ENCODE measurements around the gene DNAJC30.
A peak's percentile ranks its signal among the peaks of the same experiment; 100 is the strongest.
"Not testable (repeated sequence)": the region's sequence is repeated elsewhere in the genome, so short reads cannot be mapped to it uniquely, and the experiment has no call there.

DNAJC30 gene

DNA sequence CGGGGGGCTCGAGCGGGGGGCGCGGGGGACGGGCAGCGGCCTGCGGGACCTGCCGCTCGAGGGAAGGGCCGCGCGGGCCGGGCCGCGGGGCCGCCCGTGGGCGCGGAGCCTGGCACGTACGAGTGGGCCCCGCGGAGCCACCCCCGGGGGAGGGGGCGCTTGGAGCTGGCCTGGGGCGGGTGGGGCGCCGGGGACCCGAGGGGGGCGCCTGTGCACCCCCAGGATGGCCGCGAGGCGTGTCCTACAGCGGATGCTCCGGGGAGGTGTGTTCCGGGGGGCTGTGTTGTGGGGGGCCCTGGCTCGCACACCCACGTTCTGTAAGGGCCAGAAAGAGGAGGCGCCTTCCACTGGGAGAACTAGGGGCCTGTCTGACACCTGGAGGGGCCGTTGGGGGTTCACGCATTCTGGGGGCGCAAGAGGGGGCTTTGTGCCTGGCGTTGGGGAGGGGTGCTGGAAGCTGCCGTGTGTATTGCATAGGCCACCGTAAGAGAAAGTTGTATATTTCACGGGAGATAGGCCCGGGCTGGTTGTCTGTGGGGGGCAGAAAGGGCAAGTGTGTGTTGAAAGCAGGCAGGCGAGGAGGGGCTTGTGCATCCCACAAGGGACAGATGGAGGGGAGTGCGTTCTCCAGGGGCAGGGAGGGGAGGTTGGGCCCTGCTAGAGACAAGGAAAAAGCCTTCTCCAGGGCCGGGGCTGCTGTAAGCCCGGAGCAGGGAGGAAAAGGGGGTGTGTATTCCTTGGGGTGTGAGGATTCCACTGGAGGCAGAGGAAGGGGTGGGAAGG, 15.0 kb downstream of the DNAJC30 start:
- peak overlapping the region; percentile 46 for H3K27ac ChIP-seq
- TF ChIP-seq ZFX (IDR thresholded peaks at IDR 0.05; ENCODE audit: borderline replicate concordance), result no peak
- TF ChIP-seq, protein P1, sequence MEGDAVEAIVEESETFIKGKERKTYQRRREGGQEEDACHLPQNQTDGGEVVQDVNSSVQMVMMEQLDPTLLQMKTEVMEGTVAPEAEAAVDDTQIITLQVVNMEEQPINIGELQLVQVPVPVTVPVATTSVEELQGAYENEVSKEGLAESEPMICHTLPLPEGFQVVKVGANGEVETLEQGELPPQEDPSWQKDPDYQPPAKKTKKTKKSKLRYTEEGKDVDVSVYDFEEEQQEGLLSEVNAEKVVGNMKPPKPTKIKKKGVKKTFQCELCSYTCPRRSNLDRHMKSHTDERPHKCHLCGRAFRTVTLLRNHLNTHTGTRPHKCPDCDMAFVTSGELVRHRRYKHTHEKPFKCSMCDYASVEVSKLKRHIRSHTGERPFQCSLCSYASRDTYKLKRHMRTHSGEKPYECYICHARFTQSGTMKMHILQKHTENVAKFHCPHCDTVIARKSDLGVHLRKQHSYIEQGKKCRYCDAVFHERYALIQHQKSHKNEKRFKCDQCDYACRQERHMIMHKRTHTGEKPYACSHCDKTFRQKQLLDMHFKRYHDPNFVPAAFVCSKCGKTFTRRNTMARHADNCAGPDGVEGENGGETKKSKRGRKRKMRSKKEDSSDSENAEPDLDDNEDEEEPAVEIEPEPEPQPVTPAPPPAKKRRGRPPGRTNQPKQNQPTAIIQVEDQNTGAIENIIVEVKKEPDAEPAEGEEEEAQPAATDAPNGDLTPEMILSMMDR (IDR thresholded peaks at IDR 0.05), result no peak

DNA sequence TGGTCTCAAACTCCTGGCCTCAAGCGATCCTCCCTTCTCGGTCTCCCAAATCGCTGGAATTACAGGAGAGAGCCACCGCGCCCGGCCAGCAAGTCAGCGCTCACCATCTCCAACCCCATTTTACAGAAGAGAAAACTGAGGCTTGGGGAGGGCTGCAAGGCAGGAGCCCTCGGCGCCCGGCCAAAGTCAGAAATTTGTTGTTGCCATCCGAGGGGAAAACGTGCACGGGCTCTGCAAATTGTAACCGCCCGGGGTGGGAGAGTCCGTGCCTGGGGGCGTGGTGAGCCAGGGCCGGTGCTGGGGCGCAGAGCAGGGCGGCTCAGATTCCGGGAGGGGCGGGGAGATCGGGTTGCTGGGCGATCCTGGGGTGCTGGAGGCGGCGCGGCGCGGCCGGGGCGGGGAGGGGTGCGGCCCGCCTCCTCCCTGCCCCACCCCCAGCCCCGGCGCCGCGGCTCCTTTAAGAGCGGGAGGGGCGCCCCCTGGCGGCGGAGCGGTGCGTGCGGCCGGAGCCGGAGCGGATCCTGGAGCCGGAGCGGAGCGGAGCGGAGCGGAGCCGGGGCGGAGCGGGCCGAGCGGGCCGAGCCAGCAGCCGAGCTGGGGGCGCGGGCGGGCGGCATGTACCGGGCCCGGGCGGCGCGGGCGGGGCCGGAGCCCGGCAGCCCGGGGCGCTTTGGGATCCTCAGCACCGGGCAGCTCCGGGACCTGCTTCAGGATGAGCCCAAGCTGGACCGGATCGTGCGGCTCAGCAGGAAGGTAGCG, 15.7 kb downstream of the DNAJC30 start, which contains the start of gene VPS37D:
VPS37D (plus strand) TSS at position 488 of the 759 bp plus-strand sequence; CDS start at position 616, 128 bp downstream.
- TF ChIP-seq, protein P1 (IDR thresholded peaks at IDR 0.05), result peak; percentile 99
- TF ChIP-seq ZFX (IDR thresholded peaks at IDR 0.05; ENCODE audit: borderline replicate concordance), result no peak
- peak within 1 kb of the TSS; percentile 46 for H3K27ac ChIP-seq

DNA sequence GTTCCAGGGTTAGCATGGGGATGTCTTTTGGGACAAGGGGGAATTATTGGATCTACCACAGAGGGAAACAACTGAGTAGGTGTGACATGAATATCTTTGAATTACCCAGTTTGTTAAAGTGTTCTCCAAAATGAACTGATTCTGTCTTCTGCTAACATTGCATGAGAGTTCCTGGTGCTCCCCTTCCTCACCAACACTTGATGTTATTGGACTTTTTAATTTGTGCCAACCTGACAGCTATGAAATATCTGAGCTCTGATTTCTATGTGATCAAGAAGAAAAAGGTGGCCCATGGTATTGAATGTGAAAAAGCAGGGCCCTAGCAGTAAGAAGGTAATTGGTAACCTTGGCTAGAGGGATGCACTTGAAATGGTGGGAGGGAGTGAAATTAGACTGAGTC, 20.2 kb downstream of the DNAJC30 start:
- TF ChIP-seq, protein P1 (IDR thresholded peaks at IDR 0.05), result no peak
- TF ChIP-seq ZFX (IDR thresholded peaks at IDR 0.05; ENCODE audit: borderline replicate concordance), result no peak
- no peak overlapping the region for H3K27ac ChIP-seq

DNA sequence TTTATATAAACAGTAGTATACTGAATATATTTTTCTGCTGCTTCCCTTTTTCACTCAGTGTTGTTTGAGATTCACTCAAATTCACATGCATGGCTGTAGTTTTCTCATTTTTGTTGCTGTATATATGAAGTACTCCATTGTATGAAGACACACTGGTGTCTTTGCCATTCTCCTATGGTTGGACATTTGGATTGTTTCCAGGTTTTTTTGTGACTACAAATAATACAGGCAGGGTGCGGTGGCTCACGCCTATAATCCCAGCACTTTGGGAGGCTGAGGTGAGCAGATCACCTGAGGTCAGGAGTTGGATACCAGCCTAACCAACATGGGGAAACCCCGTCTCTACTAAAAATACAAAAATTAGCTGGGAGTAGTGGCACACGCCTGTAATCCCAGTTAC, 22.7 kb downstream of the DNAJC30 start:
- H3K27ac ChIP-seq, result not testable (repeated sequence)

DNA sequence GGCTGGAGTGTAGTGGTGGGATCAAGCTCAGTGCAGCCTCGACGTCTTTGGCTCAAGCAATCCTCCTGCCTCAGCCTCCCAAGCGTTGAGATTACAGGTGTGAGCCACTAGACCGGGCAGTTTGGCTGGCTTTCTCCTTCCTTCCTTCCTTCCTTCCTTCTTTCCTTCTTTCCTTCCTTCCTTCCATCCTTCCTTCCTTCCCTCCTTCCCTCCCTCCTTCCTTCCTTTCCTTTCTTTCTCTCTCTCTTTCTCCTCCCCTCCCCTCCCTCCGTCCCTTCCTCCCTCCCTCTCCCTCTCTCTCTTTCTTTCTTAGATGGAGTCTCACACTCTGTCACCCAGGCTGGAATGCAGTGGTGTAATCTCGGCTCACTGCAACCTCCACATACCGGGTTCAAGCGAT, 23.3 kb downstream of the DNAJC30 start:
- TF ChIP-seq, protein P1 (IDR thresholded peaks at IDR 0.05), result no peak
- TF ChIP-seq ZFX (IDR thresholded peaks at IDR 0.05; ENCODE audit: borderline replicate concordance), result no peak
- H3K27ac ChIP-seq, result no peak overlapping the region

DNA sequence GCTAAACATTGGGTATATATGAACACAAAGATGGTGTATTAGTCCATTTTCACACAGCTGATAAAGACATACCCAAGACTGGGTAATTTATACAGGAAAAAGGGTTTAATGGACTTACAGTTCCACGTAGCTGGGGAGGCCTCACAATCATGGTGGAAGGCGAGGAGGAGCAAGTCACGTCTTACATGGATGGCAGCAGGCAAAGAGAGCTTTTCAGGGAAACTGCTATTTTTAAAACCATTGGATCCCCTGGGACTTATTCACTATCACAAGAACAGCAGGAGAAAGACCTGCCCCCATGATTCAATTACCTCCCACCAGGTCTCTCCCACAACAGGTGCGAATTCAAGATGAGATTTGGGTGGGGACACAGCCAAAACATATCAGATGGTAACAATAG, 27.9 kb downstream of the DNAJC30 start:
- not testable (repeated sequence) for H3K27ac ChIP-seq

DNA sequence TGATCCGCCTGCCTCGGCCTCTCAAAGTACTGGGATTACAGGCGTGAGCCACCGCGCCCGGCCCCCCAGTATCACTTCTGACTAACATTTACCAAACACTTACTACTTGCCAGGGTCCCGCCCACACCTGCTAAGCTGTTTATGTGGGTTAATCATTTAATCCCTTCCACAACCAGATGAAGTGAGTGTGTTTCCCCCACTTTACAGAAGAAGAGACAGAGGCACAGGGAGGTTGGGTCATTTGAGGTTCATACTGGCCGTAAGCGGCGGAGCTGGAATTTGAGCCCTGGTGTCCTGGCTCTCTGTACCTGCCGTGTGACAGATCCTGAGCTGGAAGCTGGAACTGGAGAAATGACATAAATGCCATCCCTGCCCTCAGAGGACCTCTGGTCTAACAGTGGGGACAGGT, 30.7 kb downstream of the DNAJC30 start:
- H3K27ac ChIP-seq, result no peak overlapping the region
- TF ChIP-seq, protein P1 (IDR thresholded peaks at IDR 0.05), result no peak
- TF ChIP-seq ZFX (IDR thresholded peaks at IDR 0.05; ENCODE audit: borderline replicate concordance), result no peak

DNA sequence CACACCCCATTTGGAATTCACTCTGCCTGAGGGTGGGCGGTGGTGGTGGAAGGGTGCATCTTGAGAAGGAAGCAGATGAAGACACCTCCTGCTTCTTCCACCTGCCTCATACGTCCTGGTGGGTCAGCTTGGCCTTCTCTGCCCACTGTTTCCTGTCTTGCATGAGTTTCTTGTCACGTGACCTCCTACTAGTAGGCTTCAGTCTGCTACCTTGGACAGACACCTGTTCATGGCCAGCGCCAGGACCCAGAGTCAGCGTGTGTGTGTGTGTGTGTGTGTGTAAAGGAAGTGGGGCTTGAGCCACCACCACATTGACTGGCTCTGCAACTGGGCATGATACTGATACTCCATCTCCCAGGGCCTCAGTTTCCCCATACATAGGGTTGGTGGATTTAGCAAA, 32.7 kb downstream of the DNAJC30 start:
- H3K27ac ChIP-seq, result no peak overlapping the region
- TF ChIP-seq ZFX (IDR thresholded peaks at IDR 0.05; ENCODE audit: borderline replicate concordance), result no peak
- TF ChIP-seq, protein P1 (IDR thresholded peaks at IDR 0.05), result no peak
